A549 (cell line): ENCODE measurements around the gene RWDD1. TPM values are rescaled to one million over a fixed set of nuclear protein-coding genes. Genes with fewer than 3 reads are reported as not detected.

Experiments used
- ATAC-seq, 2 experiments: fragments of 200-7000 bp in 1 of 2; fragments of >200 bp in 1 of 2; cut with Nextera tagmentation in 1 of 2; cut with Tn5 transposase in 1 of 2; 3 replicates each; pipeline versions ENCODE4 v1.8.0 to v1.9.1; 2018 to 2020; ENCODE audit warnings: mild to moderate bottlenecking in 1 of 2, moderate library complexity in 1 of 2
- CTCF ChIA-PET: fragments of 300-600 bp; sonication (Branson Sonifier 250); formaldehyde crosslinking; extraction: SDS; loops from one replicate; lab custom pipeline; 2021; ENCODE audit warnings: antibody characterized with exemption, inconsistent platforms; lab: Yijun Ruan, JAX
- POLR2A ChIA-PET: fragments of 350-600 bp; formaldehyde crosslinking; extraction: SDS; loops from one replicate; lab custom pipeline; 2021; ENCODE audit warnings: antibody characterized with exemption, inconsistent platforms; lab: Yijun Ruan, JAX
- DNase-seq, 2 experiments: peaks; one replicate each; pipeline versions ENCODE4 v3.0.0 to v3.0.0-alpha.2; 2011 to 2016; ENCODE audit warnings: low read depth in 1 of 2, low spot score in 1 of 2
- FAIRE-seq: peaks from 2 replicates; lab custom pipeline; 2011; peaks lifted over from hg19 to GRCh38; lab: Jason Lieb, UNC
- H3K27ac ChIP-seq, 2 experiments: fragments of >200 bp; sonication (Bioruptor Twin); formaldehyde crosslinking; 3 replicates each; pipeline ENCODE4 v1.5.1; 2016 to 2017
- H3K4me1 ChIP-seq: fragments of >200 bp; sonication (Bioruptor Twin); formaldehyde crosslinking; 3 replicates; pipeline ENCODE4 v1.6.1; 2016
- H3K4me2 ChIP-seq: fragments of >200 bp; sonication (Bioruptor Twin); formaldehyde crosslinking; 3 replicates; pipeline ENCODE4 v1.6.1; 2016
- H3K4me3 ChIP-seq: fragments of >200 bp; sonication (Bioruptor Twin); formaldehyde crosslinking; 3 replicates; pipeline ENCODE4 v1.5.1; 2016
- H3K9me3 ChIP-seq: fragments of >200 bp; sonication (Bioruptor Twin); formaldehyde crosslinking; 3 replicates; pipeline ENCODE4 v1.6.1; 2016
- CBX8 ChIP-seq: fragments of 200-600 bp; sonication (generic); IDR thresholded peaks from 2 replicates; pipeline ENCODE4 v1.6.1; 2016
- CHD2 ChIP-seq: fragments of 150-350 bp; IDR thresholded peaks from 2 replicates; pipeline ENCODE4 v1.6.1; 2014; ENCODE audit warnings: low read length; ENCODE audit not compliant: partially characterized antibody
- CHD4 ChIP-seq: fragments of 200-600 bp; sonication (generic); IDR thresholded peaks from 2 replicates; pipeline ENCODE4 v1.6.1; 2016; ENCODE audit warnings: antibody characterized with exemption, mild to moderate bottlenecking, borderline replicate concordance
- E2F6 ChIP-seq: IDR thresholded peaks from 2 replicates; pipeline ENCODE4 v1.6.1; 2012; ENCODE audit warnings: low read depth, borderline replicate concordance
- EP300 ChIP-seq, 2 experiments: fragments of >200 bp; sonication (Bioruptor Twin); formaldehyde crosslinking; IDR thresholded peaks; 2 replicates in 1 of 2; 3 replicates in 1 of 2; pipeline ENCODE4 v1.6.1; 2016 to 2017
- GATA3 ChIP-seq: IDR thresholded peaks from 2 replicates; pipeline ENCODE4 v1.6.1; 2012; ENCODE audit warnings: borderline replicate concordance
- HDAC2 ChIP-seq: fragments of 200-600 bp; sonication (generic); IDR thresholded peaks from 2 replicates; pipeline ENCODE4 v1.6.1; 2016
- HMGXB4 ChIP-seq: fragments of 250-450 bp; sonication (Bioruptor Pico); IDR thresholded peaks from 2 replicates; pipeline ENCODE4 v1.5.0; 2021; ENCODE audit warnings: mild to moderate bottlenecking, moderate library complexity, borderline replicate concordance
- HOXB5 ChIP-seq: fragments of 250-450 bp; sonication (Bioruptor Pico); IDR thresholded peaks from 2 replicates; pipeline ENCODE4 v1.5.0; 2020; ENCODE audit warnings: mild to moderate bottlenecking, moderate library complexity
- MAFK ChIP-seq: fragments of 450-650 bp; IDR thresholded peaks from 2 replicates; pipeline ENCODE4 v1.6.1; 2014; ENCODE audit not compliant: partially characterized antibody
- MYC ChIP-seq: IDR thresholded peaks from 2 replicates; pipeline ENCODE4 v1.6.1; 2012; ENCODE audit warnings: mild to moderate bottlenecking, inconsistent platforms, low read length, improper control_type of control experiment, borderline replicate concordance
- NR3C1 ChIP-seq: fragments of >200 bp; sonication (Bioruptor Twin); formaldehyde crosslinking; IDR thresholded peaks from 3 replicates; pipeline ENCODE4 v1.6.1; 2017
- PBX3 ChIP-seq: IDR thresholded peaks from 2 replicates; pipeline ENCODE4 v1.6.1; 2012
- RAD21 ChIP-seq, 2 experiments: fragments of >200 bp in 1 of 2; sonication (Bioruptor Twin) in 1 of 2; formaldehyde crosslinking in 1 of 2; IDR thresholded peaks in 1 of 2; conservative IDR thresholded peaks in 1 of 2; 2 replicates in 1 of 2; 3 replicates in 1 of 2; pipeline ENCODE4 v1.6.1; 2012 to 2018; ENCODE audit warnings: inconsistent platforms in 1 of 2
- RARB ChIP-seq: fragments of 250-450 bp; sonication (Bioruptor Pico); IDR thresholded peaks from 2 replicates; pipeline ENCODE4 v1.8.0; 2021; ENCODE audit warnings: mild to moderate bottlenecking, moderate library complexity
- RCOR1 ChIP-seq: fragments of 150-350 bp; IDR thresholded peaks from 2 replicates; pipeline ENCODE4 v1.6.1; 2014; ENCODE audit warnings: antibody characterized with exemption, low read length, low read depth
- SREBF2 ChIP-seq: fragments of 450-650 bp; IDR thresholded peaks from 2 replicates; pipeline ENCODE4 v1.6.1; 2014; ENCODE audit warnings: mild to moderate bottlenecking, moderate library complexity
- TP53 ChIP-seq: fragments of 250-450 bp; sonication (Bioruptor Pico); IDR thresholded peaks from 2 replicates; pipeline ENCODE4 v1.5.0; 2021; ENCODE audit warnings: mild to moderate bottlenecking, moderate library complexity
- USF2 ChIP-seq: fragments of 450-650 bp; IDR thresholded peaks from 2 replicates; pipeline ENCODE4 v1.6.1; 2014; ENCODE audit warnings: antibody characterized with exemption
- ZFP36 ChIP-seq: fragments of 450-650 bp; IDR thresholded peaks from 2 replicates; pipeline ENCODE4 v1.6.1; 2014; ENCODE audit warnings: borderline replicate concordance; ENCODE audit not compliant: partially characterized antibody
- ZNF302 ChIP-seq: fragments of 250-450 bp; sonication (Bioruptor Pico); IDR thresholded peaks from 2 replicates; pipeline ENCODE4 v1.9.0; 2021; ENCODE audit warnings: inconsistent platforms, mild to moderate bottlenecking, moderate library complexity
- WGBS: methylation state at CpG from one replicate; pipeline ENCODE4 v1.1.6; 2017; ENCODE audit errors: missing lambda C conversion rate; 5-methylcytosine and 5-hydroxymethylcytosine counted together
- polyA plus RNA-seq, 4 experiments: library from polyadenylated mRNA; depleted of rRNA in 3 of 4; stranded (reverse); fragments of >200 nt; fragmentation: RNase III in 1 of 4; extraction: RNeasy Plus Mini Kit Qiagen cat#74134 plus additional on column Dnase treatment in 1 of 4; gene quantifications; 2 replicates in 3 of 4; 3 replicates in 1 of 4; pipeline ENCODE4 v1.2.3, GENCODE V29; 2011 to 2017

The RWDD1 gene
- polyA plus RNA-seq, 2 of the 4 experiments (the other 2 are of a cell fraction): 32.5 to 47.7 TPM

- Histone ChIP-seq H3K4me1 (peaks cover 11% of the 10 kb centered on the region; the same call in 2 of the 3 replicates), H3K4me2 (no peak overlapping the region), H3K9me3 (no peaks in the 10 kb centered on the region), H3K27ac (no peak overlapping the region), H3K4me3 (no peak overlapping the region)
- TF ChIP-seq RCOR1: no peak
- TF ChIP-seq MYC: no peak
- no peak for TF ChIP-seq CBX8
- TF ChIP-seq TP53 (CRISPR knock-in tag): no peak
- TF ChIP-seq RAD21 (conservative IDR thresholded peaks at IDR 0.05 in 1 of 2, IDR thresholded peaks at IDR 0.05 in 1 of 2): no peak
- TF ChIP-seq ZFP36: no peak
- no peak for TF ChIP-seq MAFK
- no peak for TF ChIP-seq CHD4
- no peak for TF ChIP-seq HDAC2
- no peak for TF ChIP-seq RARB
- TF ChIP-seq EP300 (IDR thresholded peaks at IDR 0.05): no peak
- ATAC-seq (no peak), DNase-seq (no peak), FAIRE-seq (no peak)
- CTCF ChIA-PET: interaction anchor here (1.2 to 8.1 kb wide), 4 partner anchors 30 to 295 kb away, joined by 3 to 80 read pairs (median 7); no protein-coding TSS in a partner anchor
- 82% methylated on average over 28 of the region's 42 CpGs for WGBS
- POLR2A ChIA-PET: no interaction called here
These were observed 6.1 kb upstream of the RWDD1 start for GRCh38 chr6:116564921-116565872.

GRCh38 chr6:116568111-116568510, 3.2 kb upstream of the RWDD1 start:
- TF ChIP-seq RCOR1: no peak
- TF ChIP-seq HMGXB4: no peak
- no peak for TF ChIP-seq ZNF302
- no peak for TF ChIP-seq PBX3
- no peak for TF ChIP-seq ZFP36
- no peak for TF ChIP-seq HOXB5 (CRISPR knock-in tag)
- TF ChIP-seq USF2: no peak
- no peak for TF ChIP-seq HDAC2
- TF ChIP-seq SREBF2: no peak
- TF ChIP-seq GATA3: no peak
- TF ChIP-seq NR3C1: no peak
- TF ChIP-seq E2F6: no peak
- TF ChIP-seq CHD2: no peak
- Histone ChIP-seq H3K27ac (no peak overlapping the region), H3K4me3 (no peak overlapping the region), H3K4me2 (no peak overlapping the region), H3K9me3 (no peaks in the 10 kb centered on the region), H3K4me1 (peaks cover 17% of the 10 kb centered on the region; the same call in 2 of the 3 replicates)
- ChIA-PET CTCF (interaction anchor here (0.9 to 1.0 kb wide), 3 partner anchors 30 to 300 kb away, joined by 3 to 4 read pairs (median 3); no protein-coding TSS in a partner anchor), POLR2A (interaction anchor here (0.9 kb wide), 1 partner anchor 288 kb away, joined by 3 read pairs; the partner anchor contains the start of gene TSPYL1)
- FAIRE-seq (no peak), DNase-seq (no peak), ATAC-seq (no peak)
